B cell (primary cell): ENCODE data around the gene LGALS4.

Experiments
- EZH2 ChIP-seq: IDR thresholded peaks from 2 replicates; pipeline ENCODE4 v1.6.1; 2012; ENCODE audit warnings: borderline replicate concordance, low read depth, mild to moderate bottlenecking, moderate library complexity, low read length; ENCODE audit not compliant: insufficient read depth, poor library complexity, severe bottlenecking
- TF ChIP-seq, protein P1 (sequence below): fragments of 200-600 bp; IDR thresholded peaks from one replicate; pipeline ENCODE4 v1.8.0; 2022; ENCODE audit warnings: antibody characterized with exemption, mild to moderate bottlenecking

DNA sequence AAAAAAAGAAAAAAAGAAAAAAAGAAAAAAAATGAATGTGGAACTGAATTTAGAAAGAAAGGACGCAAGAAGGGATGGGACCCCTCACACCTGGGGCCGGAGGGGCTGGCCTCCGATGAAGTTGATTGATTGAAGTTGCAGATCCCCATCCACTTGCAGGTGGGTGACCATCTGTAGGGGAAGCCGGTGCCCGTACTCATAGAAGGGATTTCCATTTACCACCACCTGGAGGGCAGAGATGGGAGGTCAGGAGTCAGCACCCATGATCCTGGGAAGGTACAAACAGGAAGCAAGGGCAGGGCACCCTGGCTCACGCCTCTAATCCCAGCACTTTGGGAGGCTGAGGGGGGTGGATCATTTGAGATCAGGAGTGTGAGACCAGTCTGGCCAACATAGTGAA lies 6.4 kb downstream of the LGALS4 start:
- TF ChIP-seq, protein P1, sequence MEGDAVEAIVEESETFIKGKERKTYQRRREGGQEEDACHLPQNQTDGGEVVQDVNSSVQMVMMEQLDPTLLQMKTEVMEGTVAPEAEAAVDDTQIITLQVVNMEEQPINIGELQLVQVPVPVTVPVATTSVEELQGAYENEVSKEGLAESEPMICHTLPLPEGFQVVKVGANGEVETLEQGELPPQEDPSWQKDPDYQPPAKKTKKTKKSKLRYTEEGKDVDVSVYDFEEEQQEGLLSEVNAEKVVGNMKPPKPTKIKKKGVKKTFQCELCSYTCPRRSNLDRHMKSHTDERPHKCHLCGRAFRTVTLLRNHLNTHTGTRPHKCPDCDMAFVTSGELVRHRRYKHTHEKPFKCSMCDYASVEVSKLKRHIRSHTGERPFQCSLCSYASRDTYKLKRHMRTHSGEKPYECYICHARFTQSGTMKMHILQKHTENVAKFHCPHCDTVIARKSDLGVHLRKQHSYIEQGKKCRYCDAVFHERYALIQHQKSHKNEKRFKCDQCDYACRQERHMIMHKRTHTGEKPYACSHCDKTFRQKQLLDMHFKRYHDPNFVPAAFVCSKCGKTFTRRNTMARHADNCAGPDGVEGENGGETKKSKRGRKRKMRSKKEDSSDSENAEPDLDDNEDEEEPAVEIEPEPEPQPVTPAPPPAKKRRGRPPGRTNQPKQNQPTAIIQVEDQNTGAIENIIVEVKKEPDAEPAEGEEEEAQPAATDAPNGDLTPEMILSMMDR, result no peak
- no peak for TF ChIP-seq EZH2
